Naive thymus-derived CD4-positive, alpha-beta T cell (primary cell): Measurements from ENCODE around the gene CEP85L. TPM values are rescaled to one million over a fixed set of nuclear protein-coding genes. Genes with fewer than 3 reads are reported as not detected.

Experiments used
- ATAC-seq: fragments of 150-1000 bp; cut with Tn5 transposase; 2 replicates; pipeline ENCODE4 v1.10.0; 2021; ENCODE audit warnings: mild to moderate bottlenecking, moderate library complexity
- CTCF ChIA-PET: fragments of 350-600 bp; sonication (Branson Sonifier 250); formaldehyde crosslinking; loops from one replicate; lab custom pipeline; 2021; ENCODE audit warnings: antibody characterized with exemption; lab: Charles Lee
- POLR2A ChIA-PET: fragments of 350-600 bp; sonication (Branson Sonifier 250); formaldehyde crosslinking; loops from one replicate; lab custom pipeline; 2021; ENCODE audit warnings: antibody characterized with exemption, inconsistent platforms; lab: Charles Lee
- DNase-seq, 9 donors: peaks; one replicate each; pipeline versions ENCODE4 v3.0.0 to v3.0.0-alpha.2; 2020 to 2022; ENCODE audit warnings: mixed read lengths in 1 of 9
- H3K27ac ChIP-seq: one replicate; pipeline ENCODE4 v1.7.0; 2013; ENCODE audit warnings: mild to moderate bottlenecking, low read depth, low read length, moderate library complexity
- H3K27me3 ChIP-seq, 2 donors: one replicate each; pipeline ENCODE4 v1.7.0; 2013; ENCODE audit warnings: low read length in 2 of 2, mild to moderate bottlenecking in 2 of 2, moderate library complexity in 2 of 2; ENCODE audit not compliant: control insufficient read depth in 2 of 2, insufficient read depth in 2 of 2
- H3K36me3 ChIP-seq, 3 experiments: 1 replicate in 2 of 3; 2 replicates in 1 of 3; pipeline ENCODE4 v1.7.0; 2013; ENCODE audit warnings: low read length in 3 of 3, mild to moderate bottlenecking in 3 of 3, moderate library complexity in 1 of 3; ENCODE audit not compliant: insufficient read depth in 3 of 3, control insufficient read depth in 2 of 3
- H3K4me1 ChIP-seq, 2 donors: one replicate each; pipeline ENCODE4 v1.7.0; 2013; ENCODE audit warnings: low read length in 2 of 2, mild to moderate bottlenecking in 2 of 2, moderate library complexity in 1 of 2; ENCODE audit not compliant: control insufficient read depth in 2 of 2, insufficient read depth in 2 of 2
- H3K4me3 ChIP-seq: 2 replicates; pipeline ENCODE4 v1.7.0; 2013; ENCODE audit warnings: mild to moderate bottlenecking, low read length
- H3K9me3 ChIP-seq, 3 experiments: 1 replicate in 2 of 3; 2 replicates in 1 of 3; pipeline ENCODE4 v1.7.0; 2013; ENCODE audit warnings: low read length in 3 of 3; ENCODE audit not compliant: control insufficient read depth in 2 of 3
- H3K27ac Mint-ChIP-seq, 9 donors: one replicate each; pipeline ENCODE4 v1.8.0; 2020 to 2022; ENCODE audit warnings: mixed read lengths in 9 of 9, mild to moderate bottlenecking in 8 of 9, moderate library complexity in 5 of 9, inconsistent platforms in 2 of 9
- H3K27me3 Mint-ChIP-seq, 5 donors: one replicate each; pipeline ENCODE4 v1.8.0; 2021 to 2022; ENCODE audit warnings: mixed read lengths in 5 of 5, mild to moderate bottlenecking in 1 of 5
- H3K36me3 Mint-ChIP-seq, 5 donors: one replicate each; pipeline ENCODE4 v1.8.0; 2020 to 2022; ENCODE audit warnings: mixed read lengths in 5 of 5, mild to moderate bottlenecking in 3 of 5, inconsistent platforms in 1 of 5
- H3K4me1 Mint-ChIP-seq, 7 donors: one replicate each; pipeline ENCODE4 v1.8.0; 2020 to 2022; ENCODE audit warnings: mixed read lengths in 7 of 7, mild to moderate bottlenecking in 3 of 7, inconsistent platforms in 1 of 7
- H3K4me3 Mint-ChIP-seq, 10 donors: one replicate each; pipeline ENCODE4 v1.8.0; 2020 to 2022; ENCODE audit warnings: mild to moderate bottlenecking in 10 of 10, mixed read lengths in 10 of 10, moderate library complexity in 6 of 10, inconsistent platforms in 2 of 10
- H3K9me3 Mint-ChIP-seq, 11 donors: one replicate each; pipeline ENCODE4 v1.8.0; 2020 to 2022; ENCODE audit warnings: mixed read lengths in 11 of 11, mild to moderate bottlenecking in 4 of 11, inconsistent platforms in 1 of 11, moderate library complexity in 1 of 11
- intact Hi-C, 2 donors: fragments of 100-400 bp; cut with micrococcal nuclease; formaldehyde crosslinking; loops; one replicate each; pipeline ENCODE4 v1.15.1; 2023
- polyA plus RNA-seq, 2 donors: library from polyadenylated mRNA; unstranded; fragments of 300-500 nt; fragmentation: Illumina TruSeq; gene quantifications; one replicate each; pipeline ENCODE4 v1.2.3, GENCODE V29; 2021
- total RNA-seq, 6 experiments: library from RNA in 5 of 6; stranded (reverse) in 5 of 6; gene quantifications; 1 replicate in 5 of 6; 2 replicates in 1 of 6; pipeline ENCODE4 v1.2.3 and lab custom pipeline; 2021 to 2026

Gene CEP85L
- total and polyA plus RNA-seq, 7 experiments from 2014 or later: 47.3 to 89.1 (median 76.2) TPM

DNA sequence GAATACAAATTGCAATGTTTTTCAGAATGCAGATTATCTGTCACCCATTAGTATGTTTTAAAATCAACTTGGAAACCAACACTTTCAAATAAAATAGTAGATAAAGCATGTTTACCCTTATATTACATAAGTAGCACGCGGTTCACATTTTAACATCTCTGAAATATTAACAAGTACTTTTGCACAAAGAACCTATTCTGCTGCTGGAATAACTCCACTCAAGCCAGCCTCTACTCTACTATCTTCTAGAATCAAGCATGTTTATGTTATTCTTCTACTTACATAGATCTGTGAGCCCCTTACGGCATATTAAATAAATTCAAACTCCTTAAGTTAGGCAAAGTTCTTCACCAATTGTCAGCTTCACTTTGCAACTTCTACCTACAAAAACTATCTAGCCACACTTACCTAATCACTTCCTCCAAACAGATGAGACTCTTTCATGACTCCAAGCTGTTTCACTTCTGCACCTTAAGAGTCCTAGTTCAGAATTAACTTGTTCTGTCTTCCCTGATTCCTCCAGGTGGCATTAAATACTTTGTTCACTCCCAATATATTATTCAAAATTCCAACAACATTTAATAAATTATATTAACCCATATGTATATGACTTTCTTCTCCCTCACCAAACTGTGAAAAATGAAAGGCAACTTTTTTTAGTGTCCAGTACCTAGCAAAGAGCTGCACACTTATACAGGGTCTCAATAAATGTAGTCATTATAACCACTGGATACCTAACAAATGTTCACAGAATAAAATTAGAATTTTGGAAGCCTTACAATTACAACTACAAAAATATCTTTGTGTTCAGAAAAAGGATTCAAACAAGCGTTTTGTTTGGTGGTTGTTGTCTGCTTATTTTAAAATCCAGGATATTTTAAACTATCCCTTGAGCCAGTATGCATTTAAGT lies 12.1 kb downstream of the CEP85L start:
- H3K27me3 Mint-ChIP-seq: no peaks in the 10 kb centered on the region
- POLR2A ChIA-PET: interaction anchor here (0.7 to 1.4 kb wide), 5 partner anchors 14 to 117 kb away, joined by 3 to 4 read pairs (median 3); no protein-coding TSS in a partner anchor
- DNase-seq (peak in 2 of 9 donors; percentile 17 to 28), ATAC-seq (peak; percentile 57)
- peak overlapping the region in 8 of 10 donors; percentile 7 to 71 (median 38) for H3K4me3 Mint-ChIP-seq
- Histone ChIP-seq H3K4me1 (peaks cover 10 to 12% of the 10 kb centered on the region in 2 donors), H3K9me3 (no peaks in the 10 kb centered on the region), H3K27ac (no peak overlapping the region), H3K27me3 (no peaks in the 10 kb centered on the region), H3K4me3 (no peak overlapping the region), H3K36me3 (no peaks in the 10 kb centered on the region)
- peaks cover 3 to 20% (median 15%) of the 10 kb centered on the region in 5 donors for H3K36me3 Mint-ChIP-seq
- intact Hi-C loops: loop anchor here in 1 of 2 donors (1.0 kb wide), 3 partner anchors 9 to 161 kb away; partner anchors contain the start of gene CEP85L
- no peaks in the 10 kb centered on the region for H3K9me3 Mint-ChIP-seq
- H3K4me1 Mint-ChIP-seq: peaks cover 31 to 88% (median 80%) of the 10 kb centered on the region in 7 donors
- CTCF ChIA-PET: interaction anchor here (1.0 to 1.3 kb wide), 3 partner anchors 55 to 471 kb away, joined by 3 to 5 read pairs (median 3); no protein-coding TSS in a partner anchor
- peak overlapping the region in 6 of 9 donors; percentile 34 to 86 (median 48) for H3K27ac Mint-ChIP-seq

DNA sequence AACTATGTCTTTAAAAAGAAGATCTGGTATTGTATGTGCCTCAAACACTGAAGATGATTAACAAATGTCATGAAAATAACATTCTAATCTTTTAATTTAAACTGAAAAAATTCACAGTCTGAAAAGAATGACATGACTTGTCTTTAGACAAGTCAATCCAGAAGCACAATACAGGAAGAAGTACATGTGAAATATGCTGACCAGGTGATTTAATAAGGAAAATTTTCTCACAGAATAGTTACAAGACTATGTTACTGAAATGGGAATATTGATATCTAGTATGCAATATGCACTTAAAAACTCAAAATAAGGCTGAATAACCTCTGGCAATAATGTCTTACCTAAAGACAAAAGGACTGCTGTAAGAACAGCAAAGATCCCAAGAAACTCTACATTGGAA lies 13.1 kb downstream of the CEP85L start:
- Mint-ChIP-seq H3K36me3 (peaks cover 0 to 20% (median 16%) of the 10 kb centered on the region in 5 donors), H3K4me3 (peak overlapping the region in 2 of 10 donors; percentile 7 to 53), H3K4me1 (peaks cover 24 to 85% (median 74%) of the 10 kb centered on the region in 7 donors), H3K9me3 (no peaks in the 10 kb centered on the region), H3K27me3 (no peaks in the 10 kb centered on the region), H3K27ac (peak overlapping the region in 2 of 9 donors; percentile 18 to 46)
- Histone ChIP-seq H3K27ac (no peak overlapping the region), H3K36me3 (no peaks in the 10 kb centered on the region), H3K4me1 (peaks cover 7 to 12% of the 10 kb centered on the region in 2 donors), H3K4me3 (no peak overlapping the region), H3K27me3 (no peaks in the 10 kb centered on the region), H3K9me3 (no peaks in the 10 kb centered on the region)
- DNase-seq (no peak), ATAC-seq (no peak)
- intact Hi-C loops: no loop called here
- ChIA-PET CTCF (interaction anchor here (1.0 kb wide), 1 partner anchor 472 kb away, joined by 3 read pairs; no protein-coding TSS in a partner anchor), POLR2A (interaction anchor here (0.5 to 0.9 kb wide), 4 partner anchors 13 to 118 kb away, joined by 3 to 4 read pairs (median 3); no protein-coding TSS in a partner anchor)

DNA sequence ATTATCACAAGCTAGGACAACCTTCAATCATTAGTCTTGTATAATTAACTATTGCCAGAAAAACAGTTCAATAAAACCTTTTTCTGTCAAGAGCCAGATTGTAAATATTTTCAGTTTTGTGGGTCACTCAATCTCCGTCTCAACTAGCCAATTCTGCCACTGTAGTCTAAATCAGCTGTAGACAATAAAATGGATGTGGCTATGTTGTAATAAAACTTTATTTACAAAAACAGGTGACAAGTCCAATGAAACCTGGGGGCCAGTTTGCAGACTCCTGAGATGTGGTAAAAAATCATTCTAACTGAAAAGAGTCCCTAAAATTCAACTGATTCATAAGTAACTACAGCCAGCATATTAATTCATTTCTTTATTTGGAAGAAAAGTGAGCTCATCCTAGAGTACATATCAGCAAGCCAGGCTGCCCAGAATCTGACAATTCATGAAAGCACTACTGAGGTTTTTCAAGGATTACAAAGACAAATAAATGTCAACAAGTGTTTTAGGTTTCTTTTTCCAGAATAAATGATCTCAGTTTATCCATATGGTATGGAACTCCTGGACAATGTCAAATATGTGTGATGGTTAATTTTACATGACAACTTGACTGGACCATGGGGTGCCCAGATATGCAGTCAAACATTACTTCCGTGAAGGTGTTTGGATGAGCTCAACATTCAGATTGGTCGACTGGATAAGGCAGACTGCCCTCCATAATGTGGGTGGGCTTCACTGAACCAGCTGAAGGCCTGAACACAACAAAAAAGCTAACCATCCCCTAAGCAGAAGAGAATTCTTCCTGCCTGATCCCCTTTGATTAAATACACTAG lies 15.3 kb downstream of the CEP85L start:
- H3K27me3 ChIP-seq: no peaks in the 10 kb centered on the region
- Mint-ChIP-seq H3K36me3 (peaks cover 0 to 32% (median 28%) of the 10 kb centered on the region in 5 donors), H3K9me3 (no peaks in the 10 kb centered on the region), H3K27me3 (no peaks in the 10 kb centered on the region), H3K4me3 (peak overlapping the region in 1 of 10 donors; percentile 6), H3K27ac (peak overlapping the region in 3 of 9 donors; percentile 7 to 63 (median 63)), H3K4me1 (peaks cover 25 to 87% (median 69%) of the 10 kb centered on the region in 7 donors)
- ATAC-seq: no peak
- H3K36me3 ChIP-seq: peaks cover 0 to 4% (median 0%) of the 10 kb centered on the region in 3 experiments
- POLR2A ChIA-PET: interaction anchor here (1.0 kb wide), 1 partner anchor 82 kb away, joined by 3 read pairs; no protein-coding TSS in a partner anchor
- CTCF ChIA-PET: interaction anchor here (0.8 kb wide), 1 partner anchor 15 kb away, joined by 3 read pairs; no protein-coding TSS in a partner anchor
- H3K4me3 ChIP-seq: no peak overlapping the region
- no peak overlapping the region for H3K27ac ChIP-seq
- peaks cover 7 to 12% of the 10 kb centered on the region in 2 donors for H3K4me1 ChIP-seq
- DNase-seq: no peak
- no peaks in the 10 kb centered on the region for H3K9me3 ChIP-seq
- intact Hi-C loops: no loop called here

DNA sequence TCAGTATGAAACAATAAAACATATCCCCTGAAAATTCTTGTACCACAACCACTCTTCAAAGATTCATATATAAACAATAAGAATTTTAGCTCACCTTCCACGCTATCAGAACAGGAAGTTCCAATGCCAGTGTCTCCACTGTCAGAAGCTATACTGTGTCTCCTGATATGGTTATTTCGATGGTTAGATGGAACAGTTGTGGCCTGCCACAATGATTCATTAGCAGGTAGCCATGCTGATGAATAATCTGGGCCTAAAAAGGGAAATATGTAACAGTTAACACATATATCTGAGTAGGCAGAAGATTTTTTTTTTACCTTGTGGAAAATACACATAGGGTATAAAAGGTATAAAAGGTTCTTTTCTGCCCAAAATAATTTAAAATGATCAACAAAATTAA lies 19.0 kb downstream of the CEP85L start:
- no peak for DNase-seq
- CTCF ChIA-PET: interaction anchor here (0.6 kb wide), 1 partner anchor 382 kb away, joined by 3 read pairs; no protein-coding TSS in a partner anchor
- POLR2A ChIA-PET: no interaction called here
- peak; percentile 29 for ATAC-seq
- no peak overlapping the region for H3K27ac ChIP-seq
- H3K27ac Mint-ChIP-seq: no peak overlapping the region
- no peaks in the 10 kb centered on the region for H3K27me3 Mint-ChIP-seq
- no peaks in the 10 kb centered on the region for H3K4me1 ChIP-seq
- H3K27me3 ChIP-seq: no peaks in the 10 kb centered on the region
- intact Hi-C loops: no loop called here
- peaks cover 0 to under 1% (median 0%) of the 10 kb centered on the region in 11 donors for H3K9me3 Mint-ChIP-seq
- H3K4me3 ChIP-seq: no peak overlapping the region
- peaks cover 0 to 16% (median 0%) of the 10 kb centered on the region in 3 experiments for H3K36me3 ChIP-seq
- H3K9me3 ChIP-seq: no peaks in the 10 kb centered on the region
- H3K36me3 Mint-ChIP-seq: peaks cover 10 to 68% (median 52%) of the 10 kb centered on the region in 5 donors
- H3K4me3 Mint-ChIP-seq: no peak overlapping the region
- peaks cover 18 to 91% (median 71%) of the 10 kb centered on the region in 7 donors for H3K4me1 Mint-ChIP-seq

DNA sequence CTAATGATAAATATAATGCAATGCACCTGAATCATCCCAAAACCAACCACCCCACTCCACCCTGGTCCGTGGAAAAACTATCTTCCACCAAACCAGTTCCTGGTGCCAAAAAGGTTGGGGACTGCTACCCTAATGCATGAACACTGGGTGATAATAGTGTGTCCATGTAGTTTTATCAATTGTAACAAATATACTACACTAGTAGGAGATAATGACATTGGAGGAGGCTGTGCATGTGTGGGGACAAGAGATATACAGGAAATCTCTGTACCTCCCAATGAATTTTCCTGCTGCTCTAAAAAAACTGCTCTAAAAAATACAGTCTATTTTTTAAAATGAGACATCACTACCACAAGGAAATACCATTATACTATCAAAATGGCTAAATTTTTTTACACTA lies 20.5 kb downstream of the CEP85L start:
- Histone ChIP-seq H3K4me3 (no peak overlapping the region), H3K27me3 (no peaks in the 10 kb centered on the region), H3K27ac (no peak overlapping the region), H3K9me3 (peaks cover 0 to 4% (median 3%) of the 10 kb centered on the region in 3 experiments), H3K36me3 (peaks cover 0 to 28% (median 0%) of the 10 kb centered on the region in 3 experiments), H3K4me1 (no peaks in the 10 kb centered on the region)
- no peak overlapping the region for H3K27ac Mint-ChIP-seq
- intact Hi-C loops: loop anchor here in 1 of 2 donors (1.0 kb wide), 1 partner anchor 8 kb away; no protein-coding TSS in a partner anchor
- no peak overlapping the region for H3K4me3 Mint-ChIP-seq
- no peaks in the 10 kb centered on the region for H3K27me3 Mint-ChIP-seq
- CTCF ChIA-PET: no interaction called here
- DNase-seq: no peak
- H3K36me3 Mint-ChIP-seq: peaks cover 15 to 72% (median 54%) of the 10 kb centered on the region in 5 donors
- H3K4me1 Mint-ChIP-seq: peaks cover 23 to 89% (median 67%) of the 10 kb centered on the region in 7 donors
- peaks cover 0 to 9% (median 4%) of the 10 kb centered on the region in 11 donors for H3K9me3 Mint-ChIP-seq
- ATAC-seq: no peak
- POLR2A ChIA-PET: interaction anchor here (0.6 kb wide), 1 partner anchor 79 kb away, joined by 4 read pairs; no protein-coding TSS in a partner anchor
